ENCODE data around the gene PROB1.

GRCh38 chr5:139417214-139417613 is 22.3 kb upstream of the PROB1 start:
- no peak for TF ChIP-seq POLR2A (IDR thresholded peaks at IDR 0.05; ENCODE audit: low read length)
- no peak for TF ChIP-seq GATA1 (IDR thresholded peaks at IDR 0.05; ENCODE audit: low read depth, low read length)
